HCT116 (cell line): ENCODE measurements around the gene IFT88. TPM values are rescaled to one million over a fixed set of nuclear protein-coding genes. Genes with fewer than 3 reads are reported as not detected.

Experiments
- ATAC-seq: fragments of 200-7000 bp; cut with Tn5 transposase; 2 replicates; pipeline ENCODE4 v1.9.1; 2020; ENCODE audit warnings: mild to moderate bottlenecking, moderate library complexity
- BruUV-seq: library from RNA; stranded (reverse); fragments of 400-500 nt; replicated peaks from 2 replicates; lab custom pipeline; 2021; lab: Mats Ljungman, UMichigan
- CTCF ChIA-PET: fragments of 300-600 bp; sonication (Branson Sonifier 250); formaldehyde crosslinking; loops from one replicate; lab custom pipeline; 2021; ENCODE audit warnings: antibody characterized with exemption; lab: Charles Lee
- POLR2A ChIA-PET: fragments of 300-600, 350-600 bp; sonication (Branson Sonifier 250); formaldehyde crosslinking; loops from one replicate; lab custom pipeline; 2021; ENCODE audit warnings: antibody characterized with exemption; lab: Charles Lee
- RAD21 ChIA-PET, 2 experiments: fragments of 300-600 bp; sonication (Branson Sonifier 250); formaldehyde crosslinking; loops; one replicate each; lab custom pipeline; 2023; ENCODE audit warnings: low total read pairs in 2 of 2; ENCODE audit not compliant: uncharacterized antibody in 2 of 2, unreplicated experiment in 2 of 2, low non-redundant PET in 1 of 2; lab: Charles Lee
- DNase-seq: peaks from one replicate; pipeline ENCODE4 v3.0.0-alpha.2; 2010; ENCODE audit warnings: low read depth, low spot score
- H2AFZ ChIP-seq: fragments of 200-600 bp; shearing (Covaris generic), sonication (generic); 2 replicates; pipeline ENCODE4 v1.6.1; 2017; ENCODE audit warnings: low read depth, mixed run types, mixed read lengths, antibody characterized with exemption, low read length; ENCODE audit not compliant: poor library complexity, severe bottlenecking
- H3K27ac ChIP-seq: 2 replicates; pipeline ENCODE4 v1.5.1; 2012; ENCODE audit warnings: low read depth, low read length
- H3K27me3 ChIP-seq: fragments of 200-600 bp; sonication (generic); 2 replicates; pipeline ENCODE4 v1.6.1; 2016; ENCODE audit warnings: mixed run types, low read length, mixed read lengths; ENCODE audit not compliant: insufficient read depth
- H3K36me3 ChIP-seq, 2 experiments: fragments of 200-500 bp in 1 of 2; fragments of 200-600 bp in 1 of 2; sonication (Bioruptor generic) in 1 of 2; sonication (generic) in 1 of 2; 2 replicates each; pipeline versions ENCODE4 v1.5.1 to v1.6.1; 2014 to 2016; ENCODE audit warnings: low read length in 2 of 2, inconsistent platforms in 1 of 2, mixed read lengths in 1 of 2, mixed run types in 1 of 2; ENCODE audit not compliant: insufficient read depth in 2 of 2, control insufficient read depth in 1 of 2
- H3K4me1 ChIP-seq, 2 experiments: fragments of 200-600 bp in 1 of 2; sonication (generic) in 1 of 2; 2 replicates each; pipeline versions ENCODE4 v1.5.1 to v1.6.1; 2012 to 2017; ENCODE audit warnings: low read length in 2 of 2, inconsistent platforms in 1 of 2, mild to moderate bottlenecking in 1 of 2, mixed read lengths in 1 of 2, mixed run types in 1 of 2, moderate library complexity in 1 of 2; ENCODE audit not compliant: insufficient read depth in 2 of 2, control insufficient read depth in 1 of 2
- H3K4me2 ChIP-seq: fragments of 200-600 bp; sonication (generic); 2 replicates; pipeline ENCODE4 v1.6.1; 2017; ENCODE audit warnings: mixed run types, low read length, mixed read lengths
- H3K4me3 ChIP-seq, 2 experiments: fragments of 200-600 bp in 1 of 2; sonication (generic) in 1 of 2; replicated peaks in 1 of 2; 2 replicates each; pipeline ENCODE4 v1.5.1; 2011 to 2016; ENCODE audit warnings: low read length in 2 of 2, control low read depth in 1 of 2, low read depth in 1 of 2, mild to moderate bottlenecking in 1 of 2, mixed read lengths in 1 of 2, mixed run types in 1 of 2
- H3K79me2 ChIP-seq: fragments of 200-600 bp; sonication (generic); 2 replicates; pipeline ENCODE4 v1.6.1; 2017; ENCODE audit warnings: mild to moderate bottlenecking, mixed run types, low read length, moderate library complexity, mixed read lengths; ENCODE audit not compliant: insufficient read depth
- H3K9ac ChIP-seq: fragments of 200-600 bp; sonication (generic); 2 replicates; pipeline ENCODE4 v1.6.1; 2016; ENCODE audit warnings: low read length, mixed read lengths
- H3K9me2 ChIP-seq: fragments of 200-600 bp; sonication (generic), shearing (Covaris generic); 2 replicates; pipeline ENCODE4 v1.6.1; 2017; ENCODE audit warnings: mixed run types, mild to moderate bottlenecking, moderate library complexity; ENCODE audit not compliant: insufficient read depth
- H3K9me3 ChIP-seq, 2 experiments: fragments of 200-500 bp in 1 of 2; fragments of 200-600 bp in 1 of 2; sonication (Bioruptor generic) in 1 of 2; sonication (generic) in 1 of 2; 2 replicates each; pipeline ENCODE4 v1.6.1; 2014 to 2017; ENCODE audit warnings: low read length in 2 of 2, mixed read lengths in 2 of 2, inconsistent platforms in 1 of 2, low read depth in 1 of 2, mild to moderate bottlenecking in 1 of 2, mixed run types in 1 of 2, moderate library complexity in 1 of 2; ENCODE audit not compliant: control insufficient read depth in 1 of 2, insufficient read depth in 1 of 2
- H4K20me1 ChIP-seq: fragments of 200-600 bp; sonication (generic), shearing (Covaris generic); 2 replicates; pipeline ENCODE4 v1.6.1; 2017; ENCODE audit warnings: mixed run types, mild to moderate bottlenecking, moderate library complexity; ENCODE audit not compliant: insufficient read depth
- ATF3 ChIP-seq: IDR thresholded peaks from 2 replicates; pipeline ENCODE4 v1.6.1; 2012
- CEBPB ChIP-seq: IDR thresholded peaks from 2 replicates; pipeline ENCODE4 v1.6.1; 2012; ENCODE audit warnings: low read depth
- EGR1 ChIP-seq: IDR thresholded peaks from 2 replicates; pipeline ENCODE4 v1.6.1; 2012; ENCODE audit warnings: low read depth
- ELF1 ChIP-seq: IDR thresholded peaks from 2 replicates; pipeline ENCODE4 v1.6.1; 2012; ENCODE audit warnings: low read depth, borderline replicate concordance
- EZH2 ChIP-seq: fragments of 200-600 bp; sonication (generic); IDR thresholded peaks from 2 replicates; pipeline ENCODE4 v1.6.1; 2017; ENCODE audit warnings: antibody characterized with exemption, mixed run types
- EZH2phosphoT487 ChIP-seq: fragments of 200-600 bp; IDR thresholded peaks from 2 replicates; pipeline ENCODE4 v1.6.1; 2018; ENCODE audit warnings: antibody characterized with exemption, borderline replicate concordance
- FOSL1 ChIP-seq: IDR thresholded peaks from 2 replicates; pipeline ENCODE4 v1.6.1; 2012; ENCODE audit warnings: low read depth
- JUND ChIP-seq: IDR thresholded peaks from 2 replicates; pipeline ENCODE4 v1.6.1; 2012
- MAX ChIP-seq: IDR thresholded peaks from 2 replicates; pipeline ENCODE4 v1.6.1; 2012
- POLR2A ChIP-seq: IDR thresholded peaks from 2 replicates; pipeline ENCODE4 v1.7.0; 2011; ENCODE audit warnings: borderline replicate concordance; ENCODE audit not compliant: insufficient read depth, insufficient read length; ENCODE audit errors: extremely low read depth
- POLR2AphosphoS5 ChIP-seq: IDR thresholded peaks from 2 replicates; pipeline ENCODE4 v1.6.1; 2011; ENCODE audit warnings: mild to moderate bottlenecking, low read depth, low read length, moderate library complexity
- REST ChIP-seq: IDR thresholded peaks from 2 replicates; pipeline ENCODE4 v1.6.1; 2012; ENCODE audit warnings: low read depth
- SIN3A ChIP-seq: IDR thresholded peaks from 2 replicates; pipeline ENCODE4 v1.6.1; 2012; ENCODE audit warnings: low read depth
- SP1 ChIP-seq: IDR thresholded peaks from 2 replicates; pipeline ENCODE4 v1.6.1; 2012; ENCODE audit warnings: low read depth
- TCF7L2 ChIP-seq: IDR thresholded peaks from 2 replicates; pipeline ENCODE4 v1.7.0; 2011; ENCODE audit warnings: borderline replicate concordance, inconsistent platforms; ENCODE audit not compliant: insufficient read depth, insufficient read length; ENCODE audit errors: extremely low read depth
- YY1 ChIP-seq: IDR thresholded peaks from 2 replicates; pipeline ENCODE4 v1.6.1; 2011; ENCODE audit warnings: low read length, low read depth, moderate library complexity, mild to moderate bottlenecking; ENCODE audit not compliant: insufficient replicate concordance; ENCODE audit errors: extremely low read depth
- ZNF274 ChIP-seq: fragments of 200-500 bp; sonication (Bioruptor generic); IDR thresholded peaks from 2 replicates; pipeline ENCODE4 v1.6.1; 2014; ENCODE audit warnings: mild to moderate bottlenecking, low read depth, low read length, inconsistent platforms
- intact Hi-C: fragments of 100-400 bp; cut with micrococcal nuclease; formaldehyde crosslinking; loops from 2 replicates; pipeline ENCODE4 v1.10.0; 2022
- total RNA-seq: library from RNA; stranded (reverse); gene quantifications from one replicate; pipeline ENCODE4 v1.2.1, GENCODE V29; 2021; ENCODE audit not compliant: unreplicated experiment
- TF ChIP-seq, protein P1 (sequence below): IDR thresholded peaks from 2 replicates; pipeline ENCODE4 v1.6.1; 2011; ENCODE audit warnings: mild to moderate bottlenecking, low read length, moderate library complexity; ENCODE audit not compliant: insufficient replicate concordance; ENCODE audit errors: extremely low read depth
- TF ChIP-seq, protein P2 (sequence below), 3 experiments: fragments of 200-600 bp in 1 of 3; sonication (generic) in 1 of 3; IDR thresholded peaks in 2 of 3; conservative IDR thresholded peaks in 1 of 3; 2 replicates each; pipeline ENCODE4 v1.5.1; 2012 to 2017; ENCODE audit warnings: low read depth in 2 of 3, low read length in 2 of 3, antibody characterized with exemption in 1 of 3, borderline replicate concordance in 1 of 3, control low read depth in 1 of 3, mild to moderate bottlenecking in 1 of 3, mixed read lengths in 1 of 3, mixed run types in 1 of 3, moderate library complexity in 1 of 3; ENCODE audit not compliant: insufficient read depth in 1 of 3

IFT88 gene
- total RNA-seq, 1 experiment from 2014 or later = 13.1 TPM

GRCh38 chr13:20588529-20589110 lies 21.7 kb downstream of the IFT88 start:
- no peak for DNase-seq
- H3K36me3 ChIP-seq = peaks cover 4 to 9% of the 10 kb centered on the region in 2 experiments; a peak in 2 of 4 replicates
- peaks cover 2 to 12% of the 10 kb centered on the region in 2 experiments; a peak in 3 of 4 replicates for H3K9me3 ChIP-seq
- ChIA-PET POLR2A (interaction anchor here (0.6 kb wide), 1 partner anchor 360 kb away, joined by 3 read pairs; no protein-coding TSS in a partner anchor), RAD21 (no interaction called here), CTCF (no interaction called here)
- H3K4me3 ChIP-seq = no peak overlapping the region
- no peaks in the 10 kb centered on the region for H3K9me2 ChIP-seq
- H3K79me2 ChIP-seq = no peaks in the 10 kb centered on the region
- H3K27me3 ChIP-seq = no peaks in the 10 kb centered on the region
- intact Hi-C loops = no loop called here
- no peaks in the 10 kb centered on the region for H3K4me1 ChIP-seq
- no peaks in the 10 kb centered on the region for H4K20me1 ChIP-seq
- no peak overlapping the region for H3K4me2 ChIP-seq
- BruUV-seq = no TSS peak
- no peak overlapping the region for H3K27ac ChIP-seq
- no peak overlapping the region for H3K9ac ChIP-seq
- no peak for TF ChIP-seq POLR2A
- no peak for TF ChIP-seq EZH2phosphoT487
- no peak for TF ChIP-seq MAX
- TF ChIP-seq POLR2AphosphoS5 = no peak
- TF ChIP-seq TCF7L2 = no peak
- no peak for TF ChIP-seq SP1
- no peak for TF ChIP-seq YY1
- no peak for TF ChIP-seq FOSL1
- TF ChIP-seq, protein P1, sequence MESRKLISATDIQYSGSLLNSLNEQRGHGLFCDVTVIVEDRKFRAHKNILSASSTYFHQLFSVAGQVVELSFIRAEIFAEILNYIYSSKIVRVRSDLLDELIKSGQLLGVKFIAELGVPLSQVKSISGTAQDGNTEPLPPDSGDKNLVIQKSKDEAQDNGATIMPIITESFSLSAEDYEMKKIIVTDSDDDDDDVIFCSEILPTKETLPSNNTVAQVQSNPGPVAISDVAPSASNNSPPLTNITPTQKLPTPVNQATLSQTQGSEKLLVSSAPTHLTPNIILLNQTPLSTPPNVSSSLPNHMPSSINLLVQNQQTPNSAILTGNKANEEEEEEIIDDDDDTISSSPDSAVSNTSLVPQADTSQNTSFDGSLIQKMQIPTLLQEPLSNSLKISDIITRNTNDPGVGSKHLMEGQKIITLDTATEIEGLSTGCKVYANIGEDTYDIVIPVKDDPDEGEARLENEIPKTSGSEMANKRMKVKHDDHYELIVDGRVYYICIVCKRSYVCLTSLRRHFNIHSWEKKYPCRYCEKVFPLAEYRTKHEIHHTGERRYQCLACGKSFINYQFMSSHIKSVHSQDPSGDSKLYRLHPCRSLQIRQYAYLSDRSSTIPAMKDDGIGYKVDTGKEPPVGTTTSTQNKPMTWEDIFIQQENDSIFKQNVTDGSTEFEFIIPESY = no peak
- TF ChIP-seq ATF3 = no peak
- TF ChIP-seq JUND = no peak
- TF ChIP-seq REST = no peak
- TF ChIP-seq EGR1 = no peak
- TF ChIP-seq ZNF274 = no peak
- no peak for TF ChIP-seq EZH2
- TF ChIP-seq CEBPB = no peak
- TF ChIP-seq ELF1 = no peak
- no peak for TF ChIP-seq SIN3A
- TF ChIP-seq, protein P2, sequence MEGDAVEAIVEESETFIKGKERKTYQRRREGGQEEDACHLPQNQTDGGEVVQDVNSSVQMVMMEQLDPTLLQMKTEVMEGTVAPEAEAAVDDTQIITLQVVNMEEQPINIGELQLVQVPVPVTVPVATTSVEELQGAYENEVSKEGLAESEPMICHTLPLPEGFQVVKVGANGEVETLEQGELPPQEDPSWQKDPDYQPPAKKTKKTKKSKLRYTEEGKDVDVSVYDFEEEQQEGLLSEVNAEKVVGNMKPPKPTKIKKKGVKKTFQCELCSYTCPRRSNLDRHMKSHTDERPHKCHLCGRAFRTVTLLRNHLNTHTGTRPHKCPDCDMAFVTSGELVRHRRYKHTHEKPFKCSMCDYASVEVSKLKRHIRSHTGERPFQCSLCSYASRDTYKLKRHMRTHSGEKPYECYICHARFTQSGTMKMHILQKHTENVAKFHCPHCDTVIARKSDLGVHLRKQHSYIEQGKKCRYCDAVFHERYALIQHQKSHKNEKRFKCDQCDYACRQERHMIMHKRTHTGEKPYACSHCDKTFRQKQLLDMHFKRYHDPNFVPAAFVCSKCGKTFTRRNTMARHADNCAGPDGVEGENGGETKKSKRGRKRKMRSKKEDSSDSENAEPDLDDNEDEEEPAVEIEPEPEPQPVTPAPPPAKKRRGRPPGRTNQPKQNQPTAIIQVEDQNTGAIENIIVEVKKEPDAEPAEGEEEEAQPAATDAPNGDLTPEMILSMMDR (IDR thresholded peaks at IDR 0.05 in 2 of 3, conservative IDR thresholded peaks at IDR 0.05 in 1 of 3; ENCODE audit: borderline replicate concordance in 1 of 3, insufficient read depth in 1 of 3, low read depth in 2 of 3, low read length in 2 of 3) = no peak
- no peak overlapping the region for H2AFZ ChIP-seq
- no peak for ATAC-seq
